Astrocyte (in vitro differentiated cells and primary cell): ENCODE measurements around the gene UTP4.

Experiments
- EZH2 ChIP-seq: IDR thresholded peaks from 2 replicates; pipeline ENCODE4 v1.6.1; 2012; ENCODE audit warnings: mild to moderate bottlenecking, low read length, inconsistent platforms; ENCODE audit not compliant: insufficient read depth
- TF ChIP-seq, protein P1 (sequence below): IDR thresholded peaks from 2 replicates; pipeline ENCODE4 v1.5.1; 2011; ENCODE audit warnings: low read depth, mild to moderate bottlenecking, inconsistent platforms, low read length, moderate library complexity; ENCODE audit not compliant: insufficient read depth

DNA sequence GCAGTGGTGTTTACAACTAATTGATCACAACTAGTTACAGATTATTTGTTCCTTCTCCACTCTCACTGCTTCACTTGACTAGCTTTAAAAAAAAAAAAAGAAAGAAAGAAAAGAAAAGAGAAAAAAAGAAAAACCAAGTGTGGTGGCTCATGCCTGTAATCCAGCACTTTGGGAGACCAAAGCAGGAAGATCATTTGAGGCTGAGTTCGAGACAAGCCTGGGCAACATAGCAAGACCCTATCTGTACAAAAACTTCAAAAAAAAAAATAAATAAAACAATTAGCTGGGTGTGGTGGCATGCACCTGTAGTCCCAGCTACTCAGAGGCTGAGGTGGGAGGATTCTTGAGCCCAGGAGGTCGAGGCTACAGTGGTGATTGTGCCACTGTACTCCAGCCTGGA lies 58.7 kb downstream of the UTP4 start:
- TF ChIP-seq, protein P1, sequence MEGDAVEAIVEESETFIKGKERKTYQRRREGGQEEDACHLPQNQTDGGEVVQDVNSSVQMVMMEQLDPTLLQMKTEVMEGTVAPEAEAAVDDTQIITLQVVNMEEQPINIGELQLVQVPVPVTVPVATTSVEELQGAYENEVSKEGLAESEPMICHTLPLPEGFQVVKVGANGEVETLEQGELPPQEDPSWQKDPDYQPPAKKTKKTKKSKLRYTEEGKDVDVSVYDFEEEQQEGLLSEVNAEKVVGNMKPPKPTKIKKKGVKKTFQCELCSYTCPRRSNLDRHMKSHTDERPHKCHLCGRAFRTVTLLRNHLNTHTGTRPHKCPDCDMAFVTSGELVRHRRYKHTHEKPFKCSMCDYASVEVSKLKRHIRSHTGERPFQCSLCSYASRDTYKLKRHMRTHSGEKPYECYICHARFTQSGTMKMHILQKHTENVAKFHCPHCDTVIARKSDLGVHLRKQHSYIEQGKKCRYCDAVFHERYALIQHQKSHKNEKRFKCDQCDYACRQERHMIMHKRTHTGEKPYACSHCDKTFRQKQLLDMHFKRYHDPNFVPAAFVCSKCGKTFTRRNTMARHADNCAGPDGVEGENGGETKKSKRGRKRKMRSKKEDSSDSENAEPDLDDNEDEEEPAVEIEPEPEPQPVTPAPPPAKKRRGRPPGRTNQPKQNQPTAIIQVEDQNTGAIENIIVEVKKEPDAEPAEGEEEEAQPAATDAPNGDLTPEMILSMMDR, result no peak
- TF ChIP-seq EZH2, result no peak
